ENCODE results near the gene CAPN3. TPM values are rescaled to one million over a fixed set of nuclear protein-coding genes. Genes with fewer than 3 reads are reported as not detected.

Gene CAPN3
- total and polyA plus RNA-seq, 2 experiments from 2014 or later: 0.84 to 1.1 TPM

DNA sequence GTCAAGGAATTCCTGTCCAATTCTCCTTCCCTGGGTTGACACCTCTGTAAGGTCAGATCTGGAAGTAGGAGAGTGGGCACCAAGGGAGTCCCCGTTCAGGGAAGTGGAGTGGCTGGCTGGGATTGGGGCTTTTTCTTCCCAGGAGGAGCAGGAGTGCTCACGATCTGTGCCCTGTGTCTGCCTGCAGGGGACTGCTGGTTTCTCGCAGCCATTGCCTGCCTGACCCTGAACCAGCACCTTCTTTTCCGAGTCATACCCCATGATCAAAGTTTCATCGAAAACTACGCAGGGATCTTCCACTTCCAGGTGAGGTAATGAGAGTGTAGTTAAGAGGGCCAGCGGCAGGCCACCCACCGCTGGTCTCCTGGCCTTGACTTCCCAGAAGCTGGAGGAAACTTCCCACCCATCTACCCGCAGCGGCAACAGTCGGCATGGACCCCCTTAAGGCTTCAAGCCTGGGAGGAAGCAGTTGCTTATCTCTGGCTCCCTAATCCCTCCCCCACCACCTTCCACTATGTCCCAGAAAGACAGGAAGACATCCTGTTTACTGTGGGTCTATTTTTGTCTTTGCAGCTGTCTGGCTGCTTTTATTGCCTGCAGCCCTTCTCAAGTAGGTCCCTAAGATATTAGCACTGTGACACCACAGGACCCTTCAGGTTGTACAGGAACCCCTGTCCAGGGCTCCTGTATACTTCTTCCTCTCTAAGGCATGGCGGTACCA is 26.8 kb downstream of the CAPN3 start:
- no peak overlapping the region for H3K4me3 ChIP-seq
- peak overlapping the region; percentile 82 for H2AFZ ChIP-seq
- H3K27me3 ChIP-seq (ENCODE audit: insufficient read depth): no peaks in the 10 kb centered on the region
- H3K9me3 Mint-ChIP-seq: no peaks in the 10 kb centered on the region; the same call in 2 of the 3 replicates
- H3K4me1 ChIP-seq (ENCODE audit: insufficient read depth): peaks cover 15% of the 10 kb centered on the region
- H3F3A ChIP-seq (replicated peaks; ENCODE audit: low read depth): no peaks in the 10 kb centered on the region
- H3K36me3 Mint-ChIP-seq (ENCODE audit: low read depth): no peaks in the 10 kb centered on the region
- DNase-seq (ENCODE audit: low spot score) (no peak), ATAC-seq (peak; percentile 36)
- H3K27ac ChIP-seq (ENCODE audit: low read depth): no peak overlapping the region
- no peaks in the 10 kb centered on the region for H4K20me1 ChIP-seq (replicated peaks; ENCODE audit: insufficient read depth)
- peaks cover 8% of the 10 kb centered on the region for H3K27me3 Mint-ChIP-seq (ENCODE audit: insufficient read depth, low read depth, poor library complexity)
- H3K36me3 ChIP-seq (ENCODE audit: insufficient read depth): no peaks in the 10 kb centered on the region
- no peak overlapping the region for H3K27ac Mint-ChIP-seq
- TF ChIP-seq, protein P1, sequence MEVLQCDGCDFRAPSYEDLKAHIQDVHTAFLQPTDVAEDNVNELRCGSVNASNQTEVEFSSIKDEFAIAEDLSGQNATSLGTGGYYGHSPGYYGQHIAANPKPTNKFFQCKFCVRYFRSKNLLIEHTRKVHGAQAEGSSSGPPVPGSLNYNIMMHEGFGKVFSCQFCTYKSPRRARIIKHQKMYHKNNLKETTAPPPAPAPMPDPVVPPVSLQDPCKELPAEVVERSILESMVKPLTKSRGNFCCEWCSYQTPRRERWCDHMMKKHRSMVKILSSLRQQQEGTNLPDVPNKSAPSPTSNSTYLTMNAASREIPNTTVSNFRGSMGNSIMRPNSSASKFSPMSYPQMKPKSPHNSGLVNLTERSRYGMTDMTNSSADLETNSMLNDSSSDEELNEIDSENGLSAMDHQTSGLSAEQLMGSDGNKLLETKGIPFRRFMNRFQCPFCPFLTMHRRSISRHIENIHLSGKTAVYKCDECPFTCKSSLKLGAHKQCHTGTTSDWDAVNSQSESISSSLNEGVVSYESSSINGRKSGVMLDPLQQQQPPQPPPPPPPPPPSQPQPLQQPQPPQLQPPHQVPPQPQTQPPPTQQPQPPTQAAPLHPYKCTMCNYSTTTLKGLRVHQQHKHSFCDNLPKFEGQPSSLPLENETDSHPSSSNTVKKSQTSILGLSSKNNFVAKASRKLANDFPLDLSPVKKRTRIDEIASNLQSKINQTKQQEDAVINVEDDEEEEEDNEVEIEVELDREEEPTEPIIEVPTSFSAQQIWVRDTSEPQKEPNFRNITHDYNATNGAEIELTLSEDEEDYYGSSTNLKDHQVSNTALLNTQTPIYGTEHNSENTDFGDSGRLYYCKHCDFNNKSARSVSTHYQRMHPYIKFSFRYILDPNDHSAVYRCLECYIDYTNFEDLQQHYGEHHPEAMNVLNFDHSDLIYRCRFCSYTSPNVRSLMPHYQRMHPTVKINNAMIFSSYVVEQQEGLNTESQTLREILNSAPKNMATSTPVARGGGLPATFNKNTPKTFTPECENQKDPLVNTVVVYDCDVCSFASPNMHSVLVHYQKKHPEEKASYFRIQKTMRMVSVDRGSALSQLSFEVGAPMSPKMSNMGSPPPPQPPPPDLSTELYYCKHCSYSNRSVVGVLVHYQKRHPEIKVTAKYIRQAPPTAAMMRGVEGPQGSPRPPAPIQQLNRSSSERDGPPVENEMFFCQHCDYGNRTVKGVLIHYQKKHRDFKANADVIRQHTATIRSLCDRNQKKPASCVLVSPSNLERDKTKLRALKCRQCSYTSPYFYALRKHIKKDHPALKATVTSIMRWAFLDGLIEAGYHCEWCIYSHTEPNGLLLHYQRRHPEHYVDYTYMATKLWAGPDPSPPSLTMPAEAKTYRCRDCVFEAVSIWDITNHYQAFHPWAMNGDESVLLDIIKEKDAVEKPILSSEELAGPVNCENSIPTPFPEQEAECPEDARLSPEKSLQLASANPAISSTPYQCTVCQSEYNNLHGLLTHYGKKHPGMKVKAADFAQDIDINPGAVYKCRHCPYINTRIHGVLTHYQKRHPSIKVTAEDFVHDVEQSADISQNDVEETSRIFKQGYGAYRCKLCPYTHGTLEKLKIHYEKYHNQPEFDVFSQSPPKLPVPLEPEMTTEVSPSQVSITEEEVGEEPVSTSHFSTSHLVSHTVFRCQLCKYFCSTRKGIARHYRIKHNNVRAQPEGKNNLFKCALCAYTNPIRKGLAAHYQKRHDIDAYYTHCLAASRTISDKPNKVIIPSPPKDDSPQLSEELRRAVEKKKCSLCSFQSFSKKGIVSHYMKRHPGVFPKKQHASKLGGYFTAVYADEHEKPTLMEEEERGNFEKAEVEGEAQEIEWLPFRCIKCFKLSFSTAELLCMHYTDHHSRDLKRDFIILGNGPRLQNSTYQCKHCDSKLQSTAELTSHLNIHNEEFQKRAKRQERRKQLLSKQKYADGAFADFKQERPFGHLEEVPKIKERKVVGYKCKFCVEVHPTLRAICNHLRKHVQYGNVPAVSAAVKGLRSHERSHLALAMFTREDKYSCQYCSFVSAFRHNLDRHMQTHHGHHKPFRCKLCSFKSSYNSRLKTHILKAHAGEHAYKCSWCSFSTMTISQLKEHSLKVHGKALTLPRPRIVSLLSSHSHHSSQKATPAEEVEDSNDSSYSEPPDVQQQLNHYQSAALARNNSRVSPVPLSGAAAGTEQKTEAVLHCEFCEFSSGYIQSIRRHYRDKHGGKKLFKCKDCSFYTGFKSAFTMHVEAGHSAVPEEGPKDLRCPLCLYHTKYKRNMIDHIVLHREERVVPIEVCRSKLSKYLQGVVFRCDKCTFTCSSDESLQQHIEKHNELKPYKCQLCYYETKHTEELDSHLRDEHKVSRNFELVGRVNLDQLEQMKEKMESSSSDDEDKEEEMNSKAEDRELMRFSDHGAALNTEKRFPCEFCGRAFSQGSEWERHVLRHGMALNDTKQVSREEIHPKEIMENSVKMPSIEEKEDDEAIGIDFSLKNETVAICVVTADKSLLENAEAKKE (CRISPR knock-in tag; IDR thresholded peaks at IDR 0.05): no peak
- H3K4me2 ChIP-seq: no peak overlapping the region
- no peaks in the 10 kb centered on the region for H3K79me2 ChIP-seq (replicated peaks; ENCODE audit: insufficient read depth)
- H3K4me1 Mint-ChIP-seq: peaks cover 22% of the 10 kb centered on the region
- no peak overlapping the region for H3K4me3 Mint-ChIP-seq
- H3K9me2 ChIP-seq (ENCODE audit: insufficient read depth): peaks cover 9% of the 10 kb centered on the region; the same call in 1 of the 2 replicates

DNA sequence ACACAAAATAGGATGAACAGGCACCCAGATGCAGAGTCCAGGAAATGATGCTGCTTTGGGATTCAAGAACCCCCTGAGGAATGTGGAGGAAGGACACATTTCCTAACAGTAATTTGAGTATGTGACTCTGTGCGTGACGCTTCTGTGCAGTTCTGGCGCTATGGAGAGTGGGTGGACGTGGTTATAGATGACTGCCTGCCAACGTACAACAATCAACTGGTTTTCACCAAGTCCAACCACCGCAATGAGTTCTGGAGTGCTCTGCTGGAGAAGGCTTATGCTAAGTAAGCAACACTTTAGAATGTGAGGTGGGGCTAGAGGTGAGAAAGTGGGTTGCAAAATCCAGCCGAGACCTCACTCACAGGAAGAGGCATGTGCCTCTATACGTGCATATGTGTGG is 28.3 kb downstream of the CAPN3 start:
- Mint-ChIP-seq H3K36me3 (ENCODE audit: low read depth) (no peaks in the 10 kb centered on the region), H3K27me3 (ENCODE audit: insufficient read depth, low read depth, poor library complexity) (peaks cover 8% of the 10 kb centered on the region), H3K4me3 (no peak overlapping the region), H3K4me1 (peaks cover 22% of the 10 kb centered on the region), H3K9me3 (no peaks in the 10 kb centered on the region; the same call in 2 of the 3 replicates), H3K27ac (no peak overlapping the region)
- TF ChIP-seq JUNB (IDR thresholded peaks at IDR 0.05; ENCODE audit: unreplicated experiment) (no peak), ZNF114 (CRISPR knock-in tag; IDR thresholded peaks at IDR 0.05) (no peak), CREB1 (CRISPR knock-in tag; IDR thresholded peaks at IDR 0.05; ENCODE audit: low read depth) (no peak), NANOG (IDR thresholded peaks at IDR 0.05; ENCODE audit: borderline replicate concordance) (no peak), POLR2AphosphoS5 (IDR thresholded peaks at IDR 0.05; ENCODE audit: low read depth) (no peak), EZH2 (IDR thresholded peaks at IDR 0.05; ENCODE audit: low read depth, unreplicated experiment) (no peak)
- TF ChIP-seq, protein P2, sequence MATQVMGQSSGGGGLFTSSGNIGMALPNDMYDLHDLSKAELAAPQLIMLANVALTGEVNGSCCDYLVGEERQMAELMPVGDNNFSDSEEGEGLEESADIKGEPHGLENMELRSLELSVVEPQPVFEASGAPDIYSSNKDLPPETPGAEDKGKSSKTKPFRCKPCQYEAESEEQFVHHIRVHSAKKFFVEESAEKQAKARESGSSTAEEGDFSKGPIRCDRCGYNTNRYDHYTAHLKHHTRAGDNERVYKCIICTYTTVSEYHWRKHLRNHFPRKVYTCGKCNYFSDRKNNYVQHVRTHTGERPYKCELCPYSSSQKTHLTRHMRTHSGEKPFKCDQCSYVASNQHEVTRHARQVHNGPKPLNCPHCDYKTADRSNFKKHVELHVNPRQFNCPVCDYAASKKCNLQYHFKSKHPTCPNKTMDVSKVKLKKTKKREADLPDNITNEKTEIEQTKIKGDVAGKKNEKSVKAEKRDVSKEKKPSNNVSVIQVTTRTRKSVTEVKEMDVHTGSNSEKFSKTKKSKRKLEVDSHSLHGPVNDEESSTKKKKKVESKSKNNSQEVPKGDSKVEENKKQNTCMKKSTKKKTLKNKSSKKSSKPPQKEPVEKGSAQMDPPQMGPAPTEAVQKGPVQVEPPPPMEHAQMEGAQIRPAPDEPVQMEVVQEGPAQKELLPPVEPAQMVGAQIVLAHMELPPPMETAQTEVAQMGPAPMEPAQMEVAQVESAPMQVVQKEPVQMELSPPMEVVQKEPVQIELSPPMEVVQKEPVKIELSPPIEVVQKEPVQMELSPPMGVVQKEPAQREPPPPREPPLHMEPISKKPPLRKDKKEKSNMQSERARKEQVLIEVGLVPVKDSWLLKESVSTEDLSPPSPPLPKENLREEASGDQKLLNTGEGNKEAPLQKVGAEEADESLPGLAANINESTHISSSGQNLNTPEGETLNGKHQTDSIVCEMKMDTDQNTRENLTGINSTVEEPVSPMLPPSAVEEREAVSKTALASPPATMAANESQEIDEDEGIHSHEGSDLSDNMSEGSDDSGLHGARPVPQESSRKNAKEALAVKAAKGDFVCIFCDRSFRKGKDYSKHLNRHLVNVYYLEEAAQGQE (IDR thresholded peaks at IDR 0.05; ENCODE audit: unreplicated experiment): no peak
- TF ChIP-seq, protein P3, sequence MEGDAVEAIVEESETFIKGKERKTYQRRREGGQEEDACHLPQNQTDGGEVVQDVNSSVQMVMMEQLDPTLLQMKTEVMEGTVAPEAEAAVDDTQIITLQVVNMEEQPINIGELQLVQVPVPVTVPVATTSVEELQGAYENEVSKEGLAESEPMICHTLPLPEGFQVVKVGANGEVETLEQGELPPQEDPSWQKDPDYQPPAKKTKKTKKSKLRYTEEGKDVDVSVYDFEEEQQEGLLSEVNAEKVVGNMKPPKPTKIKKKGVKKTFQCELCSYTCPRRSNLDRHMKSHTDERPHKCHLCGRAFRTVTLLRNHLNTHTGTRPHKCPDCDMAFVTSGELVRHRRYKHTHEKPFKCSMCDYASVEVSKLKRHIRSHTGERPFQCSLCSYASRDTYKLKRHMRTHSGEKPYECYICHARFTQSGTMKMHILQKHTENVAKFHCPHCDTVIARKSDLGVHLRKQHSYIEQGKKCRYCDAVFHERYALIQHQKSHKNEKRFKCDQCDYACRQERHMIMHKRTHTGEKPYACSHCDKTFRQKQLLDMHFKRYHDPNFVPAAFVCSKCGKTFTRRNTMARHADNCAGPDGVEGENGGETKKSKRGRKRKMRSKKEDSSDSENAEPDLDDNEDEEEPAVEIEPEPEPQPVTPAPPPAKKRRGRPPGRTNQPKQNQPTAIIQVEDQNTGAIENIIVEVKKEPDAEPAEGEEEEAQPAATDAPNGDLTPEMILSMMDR (conservative IDR thresholded peaks at IDR 0.05; ENCODE audit: low read depth in 2 of 2): no peak
- no peaks in the 10 kb centered on the region for H3K36me3 ChIP-seq (ENCODE audit: insufficient read depth)
- H3K4me2 ChIP-seq: no peak overlapping the region
- H3K4me1 ChIP-seq (ENCODE audit: insufficient read depth): peaks cover 15% of the 10 kb centered on the region
- no peaks in the 10 kb centered on the region for H4K20me1 ChIP-seq (replicated peaks; ENCODE audit: insufficient read depth)
- no peaks in the 10 kb centered on the region for H3K27me3 ChIP-seq (ENCODE audit: insufficient read depth)
- H3K27ac ChIP-seq (ENCODE audit: low read depth): no peak overlapping the region
- no peak overlapping the region for H3K4me3 ChIP-seq
- ATAC-seq (no peak), DNase-seq (ENCODE audit: low spot score) (no peak)
- no peaks in the 10 kb centered on the region for H3F3A ChIP-seq (replicated peaks; ENCODE audit: low read depth)
- H3K9me2 ChIP-seq (ENCODE audit: insufficient read depth): peaks cover 9% of the 10 kb centered on the region; the same call in 1 of the 2 replicates
- H2AFZ ChIP-seq: no peak overlapping the region; the same call in 1 of the 2 replicates
- H3K79me2 ChIP-seq (replicated peaks; ENCODE audit: insufficient read depth): no peaks in the 10 kb centered on the region

Measured in GM23338 (cell line).